HG02973 (cell line): Measurements from ENCODE around the gene ACTL10.

Source experiments
- ATAC-seq: cut with Tn5 transposase; IDR thresholded peaks from one replicate; pipeline ENCODE4 v1.9.1; 2021; ENCODE audit warnings: moderate library complexity; ENCODE audit not compliant: unreplicated experiment

The ACTL10 gene

DNA sequence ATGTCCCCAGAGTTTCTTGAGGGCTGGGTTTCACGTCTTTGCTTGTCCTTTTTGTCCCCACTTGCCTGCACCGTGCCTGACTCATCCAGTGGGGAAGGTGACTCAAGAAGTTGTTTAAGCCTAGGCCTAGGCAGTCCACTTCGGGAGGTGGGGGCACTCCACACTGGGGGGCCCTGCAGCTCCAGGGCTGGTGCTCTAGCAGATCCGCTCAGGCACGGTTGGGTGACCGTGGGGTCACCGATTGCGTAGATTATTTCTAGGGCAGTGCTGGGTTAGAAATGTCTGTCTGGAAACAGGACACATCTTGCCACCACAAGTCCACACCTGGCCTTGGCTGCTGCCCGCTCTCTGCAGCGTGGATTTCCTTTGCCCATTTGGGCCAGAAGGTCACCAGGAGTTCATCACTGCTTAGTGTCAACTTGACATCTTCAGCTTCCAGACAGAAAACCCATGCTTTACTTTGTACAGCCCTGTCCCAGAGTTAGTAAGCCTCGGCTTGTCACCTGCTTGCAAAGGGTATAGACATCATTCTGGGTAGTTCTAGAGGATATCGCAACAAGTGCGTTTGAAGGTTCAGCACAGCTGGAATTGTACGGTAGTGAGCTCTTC lies 18.2 kb upstream of the ACTL10 start:
- ATAC-seq: no peak

- ATAC-seq: no peak
Observed at GRCh38 chr20:33649201-33649681, 17.5 kb upstream of the ACTL10 start.

GRCh38 chr20:33650111-33650752 lies 16.5 kb upstream of the ACTL10 start:
- ATAC-seq: no peak

DNA sequence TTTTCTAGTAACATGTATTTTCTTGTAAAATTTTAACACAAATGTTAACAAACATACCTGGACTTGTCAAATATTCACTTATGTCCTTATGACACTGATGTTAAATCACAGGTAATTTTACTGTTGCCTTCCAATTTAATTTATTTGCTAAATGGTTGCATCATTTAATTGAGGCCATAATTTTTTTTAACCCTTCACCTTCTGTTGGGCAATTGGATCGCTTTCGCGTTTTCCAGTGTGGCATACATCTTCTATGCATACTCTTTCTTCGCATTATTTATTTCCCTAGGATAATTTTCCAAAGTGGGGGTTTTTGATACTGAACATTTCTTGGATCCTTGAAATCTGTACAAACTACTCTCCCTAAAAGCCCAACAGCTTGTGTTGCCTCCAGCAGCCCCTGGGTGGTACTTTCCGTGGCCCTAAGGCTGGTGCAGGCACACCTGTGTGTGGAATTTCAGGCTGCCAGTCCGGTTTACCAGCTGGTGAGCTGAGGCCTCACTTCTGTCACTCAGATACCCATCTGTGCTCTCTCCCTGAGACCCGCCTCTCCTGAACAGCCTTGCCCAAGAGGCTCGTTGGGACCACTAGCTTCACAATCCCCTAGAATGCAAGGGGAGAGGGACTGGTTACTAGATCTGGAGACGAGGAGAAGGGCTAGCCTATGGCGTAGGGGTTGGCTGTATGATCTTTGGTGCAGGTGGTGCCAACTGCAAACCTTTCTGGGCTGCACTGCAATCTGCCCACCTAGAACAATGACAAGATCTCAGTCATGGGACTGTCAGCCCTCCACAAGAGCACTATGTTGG lies 15.8 kb upstream of the ACTL10 start:
- no peak for ATAC-seq

- no peak for ATAC-seq
Observed at GRCh38 chr20:33651562-33652048, 15.1 kb upstream of the ACTL10 start.

- ATAC-seq: no peak
Observed at GRCh38 chr20:33653218-33653899, 13.4 kb upstream of the ACTL10 start.

DNA sequence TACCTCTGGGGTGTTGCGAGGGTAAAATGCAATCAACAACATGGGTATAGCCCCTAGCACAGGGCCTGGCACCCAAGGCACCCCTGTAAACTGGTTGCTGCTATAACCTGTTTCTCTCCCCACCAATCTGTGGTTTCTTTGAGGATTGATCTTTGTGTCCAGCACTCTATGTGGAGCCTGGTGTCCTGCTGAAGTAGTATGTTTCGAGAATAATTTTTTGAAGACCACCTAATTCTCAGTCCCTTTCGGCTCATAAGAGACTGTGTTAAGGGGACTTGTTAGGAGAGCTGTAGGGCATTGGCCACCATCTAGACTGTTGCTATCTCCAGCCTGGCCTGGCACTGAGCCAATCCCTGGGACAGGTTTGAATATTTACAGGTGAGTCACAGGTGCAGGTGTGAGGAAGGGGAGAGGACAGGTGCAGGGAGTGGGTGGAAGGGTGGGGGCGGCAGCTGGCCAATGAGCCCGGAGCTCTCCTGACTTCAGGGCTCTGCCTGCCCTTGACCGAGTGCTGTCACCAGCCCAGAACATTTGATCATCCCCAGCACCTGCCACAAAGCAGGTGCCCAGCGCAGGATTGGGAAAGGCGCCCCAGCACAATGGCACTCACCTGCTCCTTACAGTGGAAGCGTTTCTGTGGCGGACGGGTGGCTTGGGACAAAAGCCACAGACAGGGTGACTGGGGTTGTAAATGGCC lies 12.7 kb upstream of the ACTL10 start:
- no peak for ATAC-seq

GRCh38 chr20:33654680-33655161 lies 12.0 kb upstream of the ACTL10 start:
- ATAC-seq: no peak

DNA sequence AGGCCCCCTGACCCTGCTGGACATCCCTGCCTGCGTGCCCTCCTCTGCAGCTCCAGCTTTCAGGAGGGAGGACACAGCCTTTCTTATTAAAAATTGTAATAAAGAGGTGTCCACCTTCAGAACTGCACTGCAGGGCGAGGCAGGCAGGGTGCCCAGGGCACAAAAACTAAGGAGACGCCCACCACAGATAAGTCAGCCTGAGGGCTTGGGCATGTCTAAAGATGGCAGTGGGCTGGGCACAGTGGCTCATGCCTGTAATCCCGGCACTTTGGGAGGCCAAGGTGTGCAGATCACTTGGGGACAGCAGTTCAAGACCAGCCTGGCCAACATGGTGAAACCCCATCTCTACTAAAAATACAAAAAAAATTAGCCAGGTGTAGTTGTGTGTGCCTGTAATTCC lies 11.6 kb upstream of the ACTL10 start:
- ATAC-seq: no peak

DNA sequence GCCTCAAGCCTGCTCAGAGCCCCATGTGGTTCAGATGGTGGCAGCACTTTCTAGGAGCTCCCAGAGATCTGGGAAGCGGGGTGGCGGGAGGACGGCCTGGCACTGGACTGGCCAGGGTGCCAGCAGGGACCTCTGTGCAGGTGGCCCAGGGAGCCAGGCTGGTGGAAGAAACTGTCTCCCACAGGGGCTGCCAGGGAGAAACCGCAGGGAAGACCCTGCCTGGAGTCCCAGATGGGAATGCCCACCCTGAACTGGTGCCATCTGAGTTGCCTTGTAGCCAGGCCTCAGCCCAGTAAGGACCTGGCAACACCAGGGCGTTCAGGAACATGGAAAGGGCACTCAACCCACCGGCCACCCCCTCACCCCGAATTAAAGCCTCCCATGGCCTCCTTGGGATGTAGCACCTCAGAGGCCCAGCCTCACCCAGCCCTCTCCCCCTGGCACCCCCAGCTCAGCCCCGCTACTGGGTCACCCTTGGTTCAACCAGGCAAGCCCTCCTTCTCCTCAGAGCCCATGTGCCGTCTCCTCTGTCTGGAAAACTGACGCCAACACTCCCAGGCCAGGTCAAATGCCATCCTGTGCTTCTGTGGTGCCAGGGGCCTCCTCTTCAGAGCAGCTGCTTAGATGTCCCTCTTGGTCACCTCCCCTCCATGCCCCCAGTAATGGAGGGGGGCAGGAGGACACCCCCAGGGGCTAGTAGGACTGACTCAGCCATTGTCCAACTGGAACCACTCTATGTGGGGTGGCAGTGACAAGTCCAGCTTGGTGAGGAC lies 10.5 kb upstream of the ACTL10 start:
- no peak for ATAC-seq

DNA sequence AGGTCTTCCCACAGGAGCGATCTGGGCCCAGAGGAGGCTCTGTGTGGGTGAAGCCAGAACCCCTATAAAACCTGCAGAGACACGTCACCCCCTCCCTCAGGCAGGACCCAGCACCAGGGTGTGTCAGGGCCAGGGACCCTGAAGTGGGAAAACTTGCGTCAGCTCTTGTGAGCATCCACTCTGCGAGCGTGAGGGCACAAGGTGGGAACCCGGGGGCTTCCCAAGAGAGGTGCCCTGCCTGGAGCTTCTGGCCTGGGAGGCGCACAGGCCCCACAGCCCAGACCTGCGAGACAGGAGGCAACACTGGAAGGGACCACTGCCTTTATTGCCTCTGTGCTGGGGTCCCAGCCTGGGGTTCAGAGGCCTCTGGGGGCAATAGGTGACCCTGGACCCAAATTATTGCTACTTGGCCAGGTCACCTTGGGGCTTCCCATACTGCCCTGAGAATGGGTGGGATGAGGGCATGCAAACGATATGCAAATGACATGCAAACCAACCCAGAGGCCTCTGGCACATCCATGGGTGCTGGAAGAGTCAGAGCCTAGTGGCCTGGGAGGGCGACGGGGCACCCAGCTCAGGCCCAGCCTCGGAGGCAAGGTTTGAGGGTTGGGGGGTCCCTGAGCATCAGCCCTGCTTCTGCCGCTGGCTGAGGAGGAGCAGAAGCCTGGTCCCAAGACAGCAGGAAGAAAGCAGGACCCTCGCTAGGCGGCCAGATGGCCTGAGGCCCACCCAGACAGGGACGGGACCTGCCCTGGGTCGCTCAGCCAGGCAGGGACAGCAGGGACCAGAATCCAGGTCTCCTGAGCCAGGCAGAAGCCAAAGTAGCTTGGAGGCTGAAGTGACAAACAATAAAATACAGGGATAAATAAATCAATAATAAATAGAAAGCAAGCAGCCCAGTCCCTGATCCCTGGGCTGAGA lies 9.7 kb upstream of the ACTL10 start:
- no peak for ATAC-seq

DNA sequence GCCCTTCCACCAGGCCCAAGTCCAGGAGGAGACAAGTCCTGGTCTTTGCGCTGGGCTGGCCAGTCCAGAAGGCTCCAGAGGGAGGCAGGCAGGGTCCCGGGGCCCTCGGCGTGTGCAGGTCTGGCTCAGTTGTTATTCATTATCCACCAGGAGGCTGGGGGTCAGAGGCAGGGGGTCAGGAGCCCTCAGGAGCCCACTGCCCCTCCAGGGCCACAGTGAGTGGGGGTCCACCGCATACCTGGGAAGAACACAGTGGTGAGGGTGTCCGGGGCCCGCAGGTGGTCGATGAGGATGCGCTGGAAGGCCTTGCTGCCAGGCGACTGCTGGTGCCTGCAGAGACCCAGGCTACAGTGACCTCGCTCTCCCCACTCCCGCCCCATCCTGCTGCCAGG lies 9.0 kb upstream of the ACTL10 start:
- no peak for ATAC-seq

DNA sequence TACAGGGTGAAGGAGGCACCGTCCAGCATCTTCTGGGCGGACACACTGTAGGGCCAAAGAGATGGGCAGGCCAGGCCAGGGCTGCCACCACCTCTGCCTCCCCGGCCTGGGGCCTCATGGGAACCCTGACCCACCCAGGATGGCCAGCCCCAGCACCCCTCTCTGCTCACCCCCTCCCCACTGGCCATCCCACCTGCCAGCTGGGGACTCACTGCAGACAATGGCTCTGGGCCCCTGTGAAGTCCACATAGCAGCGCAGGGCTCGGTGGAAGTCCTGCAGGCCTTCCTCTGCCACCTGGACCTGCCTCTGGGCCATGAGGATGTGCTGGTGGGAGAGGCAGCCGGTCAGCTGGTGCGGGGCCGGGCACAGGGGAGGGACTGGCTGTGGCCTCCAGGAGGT lies 8.2 kb upstream of the ACTL10 start:
- no peak for ATAC-seq

- no peak for ATAC-seq
Observed at GRCh38 chr20:33658929-33659328, 7.8 kb upstream of the ACTL10 start.

GRCh38 chr20:33659341-33660034 lies 7.3 kb upstream of the ACTL10 start:
- ATAC-seq: no peak

DNA sequence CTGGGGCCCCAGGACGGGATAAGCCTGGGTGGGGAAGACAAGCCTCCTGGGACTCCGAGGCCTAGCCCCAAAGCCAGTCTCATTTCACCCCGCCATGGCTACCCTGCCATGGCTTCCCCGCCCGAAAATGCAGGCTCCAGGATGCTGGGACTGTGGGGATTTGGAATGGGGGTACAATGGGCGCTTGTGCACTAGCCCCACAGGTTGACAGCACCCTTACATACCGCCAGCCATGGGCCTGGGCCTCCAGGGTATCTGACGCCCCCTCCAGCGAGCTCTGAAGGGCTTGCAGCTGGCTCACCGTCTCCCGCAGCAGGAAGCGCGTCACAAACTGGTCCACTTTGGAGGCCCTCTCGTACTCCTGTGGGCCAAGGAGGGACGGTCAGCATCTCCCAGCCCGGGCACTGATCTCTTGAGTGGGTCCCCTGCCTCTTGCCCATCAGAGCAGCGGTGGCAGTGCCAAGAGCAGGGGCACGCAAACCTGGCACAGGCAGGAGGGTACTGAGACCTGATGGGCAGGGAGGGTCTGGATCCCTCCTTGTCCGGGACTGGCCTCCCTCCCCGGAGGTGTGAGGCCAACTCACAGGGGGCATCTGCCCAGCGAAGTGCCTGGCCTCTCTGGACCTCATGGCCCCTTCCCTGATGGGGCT lies 6.6 kb upstream of the ACTL10 start:
- ATAC-seq: no peak

- ATAC-seq: no peak
Observed at GRCh38 chr20:33660685-33661058, 6.1 kb upstream of the ACTL10 start.

DNA sequence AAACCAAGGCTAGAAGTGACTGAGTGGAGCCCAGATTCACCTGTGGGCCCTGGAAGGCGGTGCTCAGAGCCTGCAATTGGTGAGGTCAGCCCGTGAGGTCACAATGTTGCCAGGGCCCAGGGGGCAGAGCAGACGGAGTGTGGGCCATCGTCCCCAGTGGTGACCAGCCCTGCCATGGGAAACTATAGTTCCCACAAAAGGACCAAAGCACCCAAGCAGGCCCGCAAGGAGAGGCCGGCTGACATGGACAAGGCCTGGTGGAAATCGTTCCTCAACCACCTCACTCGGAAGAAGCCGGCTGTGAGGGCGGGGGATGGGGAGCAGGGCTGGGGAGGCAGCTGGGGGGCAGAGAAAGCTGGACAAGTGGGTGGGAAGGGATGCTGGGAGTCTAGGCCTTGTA lies 4.6 kb upstream of the ACTL10 start, which contains the start of gene C20orf144:
Gene C20orf144, plus strand, starts transcription at position 156 of the 400 bp plus-strand sequence. Its CDS starts 19 bp downstream, at position 175.
- no peak for ATAC-seq
